Testis (tissue), 3 donors: ENCODE measurements around the gene KIF26A. TPM values are rescaled to one million over a fixed set of nuclear protein-coding genes. Genes with fewer than 3 reads are reported as not detected.

Experiments used
- DNase-seq: peaks from one replicate; pipeline ENCODE4 v3.0.0-alpha.2; 2019
- H3K27ac ChIP-seq, 2 donors: fragments of 200-600 bp; sonication (generic); one replicate each; pipeline ENCODE4 v1.5.1; 2019
- H3K27me3 ChIP-seq: fragments of 200-600 bp; sonication (generic); one replicate; pipeline ENCODE4 v1.5.1; 2019
- H3K36me3 ChIP-seq: fragments of 200-600 bp; sonication (generic); one replicate; pipeline ENCODE4 v1.5.1; 2017; ENCODE audit warnings: low read depth; ENCODE audit errors: missing control alignments
- H3K4me1 ChIP-seq: fragments of 200-600 bp; sonication (generic); one replicate; pipeline ENCODE4 v1.5.1; 2019
- H3K4me3 ChIP-seq, 2 donors: fragments of 200-600 bp; sonication (generic); one replicate each; pipeline ENCODE4 v1.5.1; 2017 to 2019
- H3K9me3 ChIP-seq: fragments of 200-600 bp; sonication (generic); one replicate; pipeline ENCODE4 v1.5.1; 2017
- CTCF ChIP-seq, 3 experiments: fragments of 450-650 bp in 2 of 3; fragments of 200-600 bp in 1 of 3; sonication (generic) in 1 of 3; IDR thresholded peaks; one replicate each; pipeline ENCODE4 v1.5.1; 2016 to 2019; ENCODE audit warnings: antibody characterized with exemption in 3 of 3, mild to moderate bottlenecking in 2 of 3, moderate library complexity in 1 of 3
- POLR2A ChIP-seq: fragments of 450-650 bp; IDR thresholded peaks from one replicate; pipeline ENCODE4 v1.6.1; 2017; ENCODE audit warnings: antibody characterized with exemption, mild to moderate bottlenecking, moderate library complexity
- WGBS, 2 donors: methylation state at CpG; one replicate each; pipeline ENCODE4 v1.1.5; 2018; 5-methylcytosine and 5-hydroxymethylcytosine counted together
- intact Hi-C: fragments of 100-400 bp; cut with DNase I; formaldehyde crosslinking; loops from one replicate; pipeline ENCODE4 v1.15.1; 2023; ENCODE audit warnings: low total_unique reads
- polyA plus RNA-seq: library from polyadenylated mRNA; stranded (reverse); fragments of 350-450 nt; fragmentation: Illumina TruSeq; extraction: RNeasy Lipid Tissue Mini Kit (QIAGEN cat#74804); gene quantifications from one replicate; pipeline ENCODE4 v1.2.3, GENCODE V29; 2014; ENCODE audit warnings: low read depth, low replicate concordance; ENCODE audit not compliant: insufficient read depth
- total RNA-seq, 2 donors: library from RNA; depleted of rRNA; stranded (reverse); fragments of >200 nt; gene quantifications; one replicate each; pipeline ENCODE4 v1.2.3, GENCODE V29; 2016

KIF26A gene
- total and polyA plus RNA-seq, 3 donors from 2014 or later = 5.6 to 21.2 (median 18.3) TPM

GRCh38 chr14:104119488-104120251, 18.7 kb upstream of the KIF26A start:
- H3K36me3 ChIP-seq = no peaks in the 10 kb centered on the region
- peaks cover 3% of the 10 kb centered on the region for H3K4me1 ChIP-seq
- no peaks in the 10 kb centered on the region for H3K27me3 ChIP-seq
- intact Hi-C loops = no loop called here
- no peak overlapping the region for H3K27ac ChIP-seq
- no peaks in the 10 kb centered on the region for H3K9me3 ChIP-seq
- TF ChIP-seq CTCF (IDR thresholded peaks at IDR 0.05) (no peak), POLR2A (no peak)
- no peak for DNase-seq
- no peak overlapping the region for H3K4me3 ChIP-seq
- WGBS, 2 donors = 66 to 79% methylated on average over 13 to 18 of the region's 18 CpGs

- Histone ChIP-seq H3K27me3 (no peaks in the 10 kb centered on the region), H3K27ac (no peak overlapping the region), H3K9me3 (no peaks in the 10 kb centered on the region), H3K4me1 (peaks cover 3% of the 10 kb centered on the region), H3K36me3 (no peaks in the 10 kb centered on the region), H3K4me3 (no peak overlapping the region)
- TF ChIP-seq CTCF (IDR thresholded peaks at IDR 0.05) (no peak), POLR2A (no peak)
- DNase-seq = no peak
- 86 to 92% methylated on average over 5 of the region's 5 CpGs for WGBS, 2 donors
- intact Hi-C loops = no loop called here
Observed at GRCh38 chr14:104120281-104120741, 18.1 kb upstream of the KIF26A start.

- H3K27me3 ChIP-seq = no peaks in the 10 kb centered on the region
- DNase-seq = no peak
- H3K36me3 ChIP-seq = no peaks in the 10 kb centered on the region
- no peak for TF ChIP-seq POLR2A
- TF ChIP-seq CTCF (IDR thresholded peaks at IDR 0.05) = no peak
- no peaks in the 10 kb centered on the region for H3K9me3 ChIP-seq
- H3K4me3 ChIP-seq = no peak overlapping the region
- WGBS, 2 donors = 83 to 89% methylated on average over 5 of the region's 5 CpGs
- H3K4me1 ChIP-seq = peaks cover 3% of the 10 kb centered on the region
- intact Hi-C loops = no loop called here
- H3K27ac ChIP-seq = no peak overlapping the region
Observed at GRCh38 chr14:104121142-104121541, 17.2 kb upstream of the KIF26A start.

- TF ChIP-seq POLR2A = no peak
- TF ChIP-seq CTCF (IDR thresholded peaks at IDR 0.05) = no peak
- WGBS, 2 donors = 94 to 100% methylated on average over 1 of the region's 1 CpG
- no peaks in the 10 kb centered on the region for H3K36me3 ChIP-seq
Observed at GRCh38 chr14:104123879-104124278, 14.5 kb upstream of the KIF26A start.

GRCh38 chr14:104125011-104125410, 13.4 kb upstream of the KIF26A start:
- intact Hi-C loops = no loop called here
- TF ChIP-seq CTCF (IDR thresholded peaks at IDR 0.05) (no peak), POLR2A (no peak)
- Histone ChIP-seq H3K36me3 (no peaks in the 10 kb centered on the region), H3K9me3 (no peaks in the 10 kb centered on the region), H3K4me3 (no peak overlapping the region), H3K27me3 (no peaks in the 10 kb centered on the region), H3K4me1 (no peaks in the 10 kb centered on the region), H3K27ac (no peak overlapping the region)
- no peak for DNase-seq
- whole genome bisulfite sequencing, 2 donors = 76 to 81% methylated on average over 4 of the region's 4 CpGs

More at GRCh38 chr14:104123879-104124278, 14.5 kb upstream of the KIF26A start:
- Histone ChIP-seq H3K4me1 (no peaks in the 10 kb centered on the region), H3K27ac (no peak overlapping the region), H3K4me3 (no peak overlapping the region), H3K27me3 (no peaks in the 10 kb centered on the region), H3K9me3 (no peaks in the 10 kb centered on the region)
- DNase-seq = no peak
- intact Hi-C loops = no loop called here
